Astrocyte of the cerebellum (primary cell): ENCODE measurements around the gene PDLIM1.
A peak's percentile ranks its signal among the peaks of the same experiment; 100 is the strongest.

Experiments
- DNase-seq: peaks from one replicate; pipeline ENCODE4 v3.0.0-alpha.2; 2011; ENCODE audit warnings: low read depth
- H3K4me3 ChIP-seq: 2 replicates; pipeline ENCODE4 v1.5.1; 2011; ENCODE audit warnings: mild to moderate bottlenecking, low read depth, low read length, moderate library complexity
- in situ Hi-C: cut with HindIII; loops from 2 replicates; pipeline ENCODE4 v1.10.0; 2017; ENCODE audit warnings: low sequenced_read_pairs
- TF ChIP-seq, protein P1 (sequence below): IDR thresholded peaks from 2 replicates; pipeline ENCODE4 v1.5.1; 2012; ENCODE audit warnings: low read length, low read depth, moderate library complexity, mild to moderate bottlenecking; ENCODE audit errors: missing control alignments

Gene PDLIM1

DNA sequence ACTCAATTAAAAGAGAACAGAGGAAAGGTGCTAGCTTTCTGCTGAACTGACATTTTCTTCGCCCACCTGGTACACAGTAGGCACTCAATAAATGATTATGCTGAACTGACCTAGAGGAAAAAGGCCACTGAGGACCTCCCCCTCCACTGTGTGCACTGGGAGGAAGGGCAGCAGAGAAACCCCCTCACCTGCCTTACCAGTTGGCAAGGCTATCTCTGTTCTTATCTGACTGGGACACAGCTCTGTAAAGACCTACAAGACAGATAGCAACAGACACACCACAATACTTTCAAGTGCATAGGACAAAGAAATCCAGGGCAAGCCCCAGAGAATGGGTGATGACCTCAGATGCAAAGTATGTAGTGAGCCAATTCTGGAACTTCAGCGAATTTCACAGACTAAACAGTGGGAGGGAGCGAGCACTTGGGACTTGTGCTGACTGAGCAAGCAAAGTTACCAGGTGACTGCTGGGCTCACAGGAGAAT is 30.4 kb downstream of the PDLIM1 start:
- DNase-seq: peak; percentile 74
- TF ChIP-seq, protein P1, sequence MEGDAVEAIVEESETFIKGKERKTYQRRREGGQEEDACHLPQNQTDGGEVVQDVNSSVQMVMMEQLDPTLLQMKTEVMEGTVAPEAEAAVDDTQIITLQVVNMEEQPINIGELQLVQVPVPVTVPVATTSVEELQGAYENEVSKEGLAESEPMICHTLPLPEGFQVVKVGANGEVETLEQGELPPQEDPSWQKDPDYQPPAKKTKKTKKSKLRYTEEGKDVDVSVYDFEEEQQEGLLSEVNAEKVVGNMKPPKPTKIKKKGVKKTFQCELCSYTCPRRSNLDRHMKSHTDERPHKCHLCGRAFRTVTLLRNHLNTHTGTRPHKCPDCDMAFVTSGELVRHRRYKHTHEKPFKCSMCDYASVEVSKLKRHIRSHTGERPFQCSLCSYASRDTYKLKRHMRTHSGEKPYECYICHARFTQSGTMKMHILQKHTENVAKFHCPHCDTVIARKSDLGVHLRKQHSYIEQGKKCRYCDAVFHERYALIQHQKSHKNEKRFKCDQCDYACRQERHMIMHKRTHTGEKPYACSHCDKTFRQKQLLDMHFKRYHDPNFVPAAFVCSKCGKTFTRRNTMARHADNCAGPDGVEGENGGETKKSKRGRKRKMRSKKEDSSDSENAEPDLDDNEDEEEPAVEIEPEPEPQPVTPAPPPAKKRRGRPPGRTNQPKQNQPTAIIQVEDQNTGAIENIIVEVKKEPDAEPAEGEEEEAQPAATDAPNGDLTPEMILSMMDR: no peak
- H3K4me3 ChIP-seq: no peak overlapping the region
- in situ Hi-C loops: no loop called here

DNA sequence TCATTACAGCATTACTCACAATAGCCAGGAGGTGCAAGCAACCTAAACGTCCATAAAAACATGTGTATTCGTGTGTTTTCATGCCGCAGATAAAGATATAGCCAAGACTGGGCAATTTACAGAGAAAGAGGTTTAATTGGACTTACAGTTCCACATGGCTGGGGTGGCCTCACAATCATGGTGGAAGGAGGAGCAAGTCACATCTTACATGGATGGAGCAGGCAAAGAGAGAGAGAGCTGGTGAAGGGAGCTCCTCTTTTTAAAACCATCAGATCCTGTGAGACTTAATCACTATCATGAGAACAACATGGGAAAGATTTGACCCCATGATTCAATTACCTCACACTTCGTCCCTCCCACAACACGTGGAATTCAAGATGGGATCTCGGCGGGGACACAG is 33.0 kb downstream of the PDLIM1 start:
- no peak overlapping the region for H3K4me3 ChIP-seq
- no peak for DNase-seq
- in situ Hi-C loops: no loop called here
- TF ChIP-seq, protein P1: no peak

DNA sequence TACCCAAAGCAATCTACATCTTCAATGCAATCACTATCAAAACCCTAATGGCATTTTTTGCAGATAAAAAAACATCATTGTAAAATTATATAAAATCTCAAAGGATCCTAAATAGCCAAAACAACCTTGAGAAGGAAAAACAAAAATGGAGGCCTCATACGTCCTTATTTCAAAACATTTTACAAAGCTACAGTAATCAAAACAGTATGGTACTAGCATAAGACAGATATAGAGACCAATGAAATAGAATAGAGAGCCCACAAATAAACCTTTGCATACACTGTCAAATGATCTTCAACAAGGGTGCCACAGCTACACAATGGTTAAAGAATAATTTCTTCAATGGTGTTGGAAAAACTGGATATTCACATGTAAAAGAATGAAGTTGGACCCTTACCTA is 34.5 kb downstream of the PDLIM1 start:
- H3K4me3 ChIP-seq: no peak overlapping the region
- no peak for DNase-seq
- TF ChIP-seq, protein P1: no peak
- in situ Hi-C loops: no loop called here

DNA sequence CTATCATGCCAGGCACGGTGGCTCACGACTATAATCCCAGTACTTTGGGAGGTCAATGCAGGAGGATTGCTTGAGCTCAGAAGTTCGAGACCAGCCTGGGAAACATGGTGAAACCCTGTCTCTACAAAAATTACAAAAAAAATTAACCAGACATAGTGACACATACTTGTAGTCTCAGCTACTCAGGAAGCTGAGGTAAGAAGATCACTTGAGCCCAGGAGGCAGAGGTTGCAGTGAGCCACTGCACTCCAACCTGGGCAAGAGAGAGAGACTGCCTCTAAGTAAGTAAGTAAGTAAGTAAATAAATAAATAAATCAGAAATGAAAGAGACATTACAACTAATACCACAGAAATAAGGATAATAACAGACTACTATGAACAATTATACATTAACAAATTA is 36.2 kb downstream of the PDLIM1 start:
- H3K4me3 ChIP-seq: no peak overlapping the region
- no peak for DNase-seq
- in situ Hi-C loops: no loop called here
- TF ChIP-seq, protein P1: no peak

DNA sequence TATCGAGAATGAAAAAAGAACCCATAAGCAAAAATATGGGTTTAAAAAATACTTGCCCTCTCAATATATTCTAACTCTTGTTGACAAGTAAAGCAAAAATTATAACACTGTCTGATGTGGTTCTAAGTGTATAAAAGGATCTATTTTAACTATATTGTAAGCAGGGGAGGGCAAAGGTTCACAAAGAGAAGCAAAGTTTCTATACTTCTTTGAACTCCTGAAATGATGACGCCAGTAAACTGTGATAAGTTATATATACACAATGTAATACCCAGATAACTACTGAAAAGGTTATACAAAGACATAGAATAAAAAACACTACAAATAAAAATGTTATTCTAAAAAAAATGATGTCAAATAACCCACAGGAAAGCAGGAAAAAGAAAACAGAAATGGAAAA is 37.1 kb downstream of the PDLIM1 start:
- no peak overlapping the region for H3K4me3 ChIP-seq
- in situ Hi-C loops: no loop called here
- TF ChIP-seq, protein P1: no peak
- no peak for DNase-seq

DNA sequence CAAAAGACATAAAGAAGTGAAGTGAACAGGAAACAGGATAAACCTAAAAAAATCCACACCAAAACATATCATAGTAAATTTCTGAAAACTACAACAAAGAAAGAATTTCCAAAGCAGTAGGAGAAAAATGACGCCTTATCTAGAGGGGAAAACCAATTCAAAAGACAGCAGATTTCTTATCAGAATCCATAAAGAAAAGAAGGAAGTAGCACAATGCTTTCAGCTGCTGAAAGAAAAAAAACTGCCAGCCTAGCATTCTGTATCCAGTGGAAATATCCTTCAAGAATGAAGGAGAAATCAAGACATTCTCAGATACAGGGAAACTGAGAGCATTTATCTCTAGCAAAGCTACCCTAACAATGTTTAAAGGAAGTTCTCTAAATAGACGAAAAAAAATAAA is 37.8 kb downstream of the PDLIM1 start:
- no peak for DNase-seq
- in situ Hi-C loops: no loop called here
- no peak overlapping the region for H3K4me3 ChIP-seq
- TF ChIP-seq, protein P1: no peak

DNA sequence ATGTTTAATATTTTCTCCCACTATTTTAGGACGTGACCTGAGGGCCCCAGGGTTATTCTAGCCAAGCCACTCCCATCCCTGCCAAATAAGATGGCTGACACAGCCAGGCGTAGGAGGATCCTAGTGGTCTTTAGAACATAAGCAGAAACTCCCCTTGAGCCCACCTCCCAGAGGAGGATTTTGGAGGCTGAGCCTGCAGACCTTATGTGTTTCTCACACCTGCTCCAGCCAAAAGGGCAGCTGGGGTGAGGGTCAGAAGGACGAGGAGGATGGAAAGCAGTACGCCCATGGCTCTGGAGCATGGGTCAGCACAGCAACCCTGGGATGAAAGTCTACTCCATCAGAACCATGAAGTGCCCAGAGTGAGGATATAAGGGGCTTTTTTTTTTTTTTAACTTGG is 39.9 kb downstream of the PDLIM1 start:
- DNase-seq: no peak
- in situ Hi-C loops: no loop called here
- H3K4me3 ChIP-seq: no peak overlapping the region
- TF ChIP-seq, protein P1: no peak
